Measurements from ENCODE around the gene DNAAF9.

The DNAAF9 gene

GRCh38 chr20:3409417-3409816, 1.9 kb upstream of the DNAAF9 start:
- DNase-seq: no peak

GRCh38 chr20:3407771-3408637, 535 bp upstream of the DNAAF9 start:
- peak; percentile 62 to 68 for DNase-seq

GRCh38 chr20:3406481-3407039, 909 bp downstream of the DNAAF9 start:
- DNase-seq: no peak

GRCh38 chr20:3405696-3406358, 1.6 kb downstream of the DNAAF9 start:
- DNase-seq: no peak

GRCh38 chr20:3405139-3405538, 2.3 kb downstream of the DNAAF9 start:
- no peak for DNase-seq

GRCh38 chr20:3404402-3404801, 3.1 kb downstream of the DNAAF9 start:
- DNase-seq: no peak

- DNase-seq: no peak
Observed at GRCh38 chr20:3403741-3404140, 3.7 kb downstream of the DNAAF9 start.

GRCh38 chr20:3402453-3402852, 5.0 kb downstream of the DNAAF9 start:
- no peak for DNase-seq

GRCh38 chr20:3400260-3401155, 7.0 kb downstream of the DNAAF9 start:
- DNase-seq: no peak

- DNase-seq: no peak
Observed at GRCh38 chr20:3398681-3399252, 8.7 kb downstream of the DNAAF9 start.

- DNase-seq: no peak
Observed at GRCh38 chr20:3396492-3396891, 11.0 kb downstream of the DNAAF9 start.

- no peak for DNase-seq
Observed at GRCh38 chr20:3392756-3393155, 14.7 kb downstream of the DNAAF9 start.

GRCh38 chr20:3390759-3391425, 16.6 kb downstream of the DNAAF9 start:
- DNase-seq: no peak

GRCh38 chr20:3383878-3384495, 23.5 kb downstream of the DNAAF9 start:
- DNase-seq: no peak

- no peak for DNase-seq
Observed at GRCh38 chr20:3382836-3383235, 24.6 kb downstream of the DNAAF9 start.

- no peak for DNase-seq
Observed at GRCh38 chr20:3380228-3381070, 27.0 kb downstream of the DNAAF9 start.

- DNase-seq: no peak
Observed at GRCh38 chr20:3378138-3378537, 29.3 kb downstream of the DNAAF9 start.

GRCh38 chr20:3377644-3378043, 29.8 kb downstream of the DNAAF9 start:
- no peak for DNase-seq

GRCh38 chr20:3374296-3374695, 33.2 kb downstream of the DNAAF9 start:
- DNase-seq: no peak

GRCh38 chr20:3371754-3372153, 35.7 kb downstream of the DNAAF9 start:
- no peak for DNase-seq

- DNase-seq: no peak
Observed at GRCh38 chr20:3367089-3367488, 40.4 kb downstream of the DNAAF9 start.

Measured in stimulated activated CD4-positive, alpha-beta T cell treated with anti-CD3 and anti-CD28 coated beads, Interleukin-4, amount 100 ng/mL, for 4 hours (primary cell).